KMS-11 (cell line): ENCODE measurements around the gene CALHM1.

Experiments used
- H2AFZ ChIP-seq: fragments of 200-600 bp; sonication (generic); 2 replicates; pipeline ENCODE4 v1.6.1; 2016; ENCODE audit warnings: antibody characterized with exemption, mixed run types, low read depth
- H3K27ac ChIP-seq: fragments of 200-600 bp; sonication (generic); 2 replicates; pipeline ENCODE4 v1.6.1; 2016; ENCODE audit warnings: mild to moderate bottlenecking, mixed run types
- H3K27me3 ChIP-seq: fragments of 200-600 bp; sonication (generic); 2 replicates; pipeline ENCODE4 v1.6.1; 2017; ENCODE audit warnings: mild to moderate bottlenecking, low read depth, mixed run types, moderate library complexity; ENCODE audit not compliant: insufficient read depth
- H3K36me3 ChIP-seq: fragments of 200-600 bp; sonication (generic); 2 replicates; pipeline ENCODE4 v1.6.1; 2017; ENCODE audit warnings: mild to moderate bottlenecking, mixed run types; ENCODE audit not compliant: insufficient read depth
- H3K4me1 ChIP-seq: fragments of 200-600 bp; sonication (generic); 2 replicates; pipeline ENCODE4 v1.6.1; 2016; ENCODE audit warnings: mild to moderate bottlenecking, low read depth, mixed run types; ENCODE audit not compliant: poor library complexity, severe bottlenecking
- H3K4me2 ChIP-seq: fragments of 200-600 bp; sonication (generic); 2 replicates; pipeline ENCODE4 v1.7.0; 2016; ENCODE audit warnings: mild to moderate bottlenecking, mixed run types
- H3K4me3 ChIP-seq: fragments of 200-600 bp; sonication (generic); IDR thresholded peaks from 2 replicates; pipeline ENCODE4 v1.6.1; 2017; ENCODE audit warnings: low read depth, low read length, mixed read lengths; ENCODE audit not compliant: insufficient read depth
- H3K79me2 ChIP-seq: fragments of 200-600 bp; sonication (generic); 2 replicates; pipeline ENCODE4 v1.6.1; 2016; ENCODE audit warnings: low read depth, mixed run types; ENCODE audit not compliant: insufficient read depth
- H3K9ac ChIP-seq: fragments of 200-600 bp; sonication (generic); 2 replicates; pipeline ENCODE4 v1.6.1; 2016; ENCODE audit warnings: mild to moderate bottlenecking, mixed run types
- H4K20me1 ChIP-seq: fragments of 200-600 bp; sonication (generic); 2 replicates; pipeline ENCODE4 v1.6.1; 2016; ENCODE audit warnings: mild to moderate bottlenecking, mixed run types; ENCODE audit not compliant: insufficient read depth
- CTCF ChIP-seq: fragments of 200-600 bp; sonication (generic); conservative IDR thresholded peaks from 2 replicates; pipeline ENCODE4 v1.6.1; 2017; ENCODE audit warnings: low read depth, mild to moderate bottlenecking, antibody characterized with exemption, low read length, moderate library complexity, mixed read lengths

The CALHM1 gene

GRCh38 chr10:103451091-103451813, 7.4 kb downstream of the CALHM1 start:
- Histone ChIP-seq H3K4me3 (no peak overlapping the region), H3K27ac (no peak overlapping the region)

GRCh38 chr10:103450201-103450695, 8.5 kb downstream of the CALHM1 start:
- H4K20me1 ChIP-seq, result no peaks in the 10 kb centered on the region
- H2AFZ ChIP-seq, result no peak overlapping the region
- no peak overlapping the region for H3K4me2 ChIP-seq
- H3K27ac ChIP-seq, result no peak overlapping the region
- peaks cover 4% of the 10 kb centered on the region; the same call in 1 of the 2 replicates for H3K36me3 ChIP-seq
- no peaks in the 10 kb centered on the region for H3K27me3 ChIP-seq
- H3K4me3 ChIP-seq, result no peak overlapping the region
- H3K4me1 ChIP-seq, result no peaks in the 10 kb centered on the region
- no peak overlapping the region for H3K9ac ChIP-seq
- no peaks in the 10 kb centered on the region for H3K79me2 ChIP-seq
- TF ChIP-seq CTCF, result no peak

More at GRCh38 chr10:103451091-103451813, 7.4 kb downstream of the CALHM1 start:
- H4K20me1 ChIP-seq, result no peaks in the 10 kb centered on the region
- no peaks in the 10 kb centered on the region for H3K36me3 ChIP-seq
- H3K27me3 ChIP-seq, result no peaks in the 10 kb centered on the region
- H3K4me2 ChIP-seq, result no peak overlapping the region
- TF ChIP-seq CTCF, result no peak
- H3K4me1 ChIP-seq, result no peaks in the 10 kb centered on the region
- H3K79me2 ChIP-seq, result no peaks in the 10 kb centered on the region
- H3K9ac ChIP-seq, result no peak overlapping the region
- no peak overlapping the region for H2AFZ ChIP-seq

GRCh38 chr10:103449208-103450144, 9.2 kb downstream of the CALHM1 start:
- Histone ChIP-seq H4K20me1 (no peaks in the 10 kb centered on the region), H3K9ac (no peak overlapping the region), H3K4me1 (peaks cover 6% of the 10 kb centered on the region), H2AFZ (no peak overlapping the region), H3K79me2 (no peaks in the 10 kb centered on the region), H3K36me3 (peaks cover 9% of the 10 kb centered on the region; the same call in 1 of the 2 replicates), H3K4me3 (no peak overlapping the region), H3K27me3 (no peaks in the 10 kb centered on the region), H3K4me2 (no peak overlapping the region), H3K27ac (no peak overlapping the region)
- TF ChIP-seq CTCF, result no peak

- H3K27ac ChIP-seq, result no peak overlapping the region
- no peaks in the 10 kb centered on the region for H4K20me1 ChIP-seq
- no peak overlapping the region for H3K4me3 ChIP-seq
- H3K79me2 ChIP-seq, result no peaks in the 10 kb centered on the region
- H3K27me3 ChIP-seq, result no peaks in the 10 kb centered on the region
- H3K4me1 ChIP-seq, result peaks cover 6% of the 10 kb centered on the region
- H3K4me2 ChIP-seq, result no peak overlapping the region
- no peak for TF ChIP-seq CTCF
- H2AFZ ChIP-seq, result no peak overlapping the region
- peaks cover 9% of the 10 kb centered on the region; the same call in 1 of the 2 replicates for H3K36me3 ChIP-seq
- H3K9ac ChIP-seq, result no peak overlapping the region
Measured at GRCh38 chr10:103448746-103449145, 10.0 kb downstream of the CALHM1 start.
